Gastroesophageal sphincter (tissue), 4 donors: ENCODE measurements around the gene PAN2. TPM values are rescaled to one million over a fixed set of nuclear protein-coding genes. Genes with fewer than 3 reads are reported as not detected.
"Not testable (repeated sequence)": the region's sequence is repeated elsewhere in the genome, so short reads cannot be mapped to it uniquely, and the experiment has no call there.

Source experiments
- ATAC-seq: fragments of 150-250 bp; one replicate; pipeline ENCODE4 v1.9.1; 2016; ENCODE audit warnings: mild to moderate bottlenecking, moderate library complexity
- H3K27ac ChIP-seq, 4 donors: fragments of 200-600 bp; sonication (generic) in 3 of 4; 1 replicate in 3 of 4; 2 replicates in 1 of 4; pipeline ENCODE4 v1.5.1; 2016 to 2019
- H3K27me3 ChIP-seq: fragments of 200-600 bp; sonication (generic); one replicate; pipeline ENCODE4 v1.5.1; 2019
- H3K36me3 ChIP-seq, 2 donors: fragments of 200-600 bp; sonication (generic); one replicate each; pipeline ENCODE4 v1.5.1; 2019; ENCODE audit warnings: control low read depth in 1 of 2
- H3K4me1 ChIP-seq, 3 donors: fragments of 200-600 bp; sonication (generic); 1 replicate in 2 of 3; 2 replicates in 1 of 3; pipeline ENCODE4 v1.5.1; 2016 to 2019; ENCODE audit warnings: control low read depth in 2 of 3
- H3K4me3 ChIP-seq, 2 donors: fragments of 200-600 bp; sonication (generic); one replicate each; pipeline ENCODE4 v1.5.1; 2019; ENCODE audit warnings: mild to moderate bottlenecking in 1 of 2, moderate library complexity in 1 of 2
- H3K9me3 ChIP-seq, 3 donors: fragments of 200-600 bp; sonication (generic); one replicate each; pipeline ENCODE4 v1.5.1; 2017 to 2019; ENCODE audit warnings: control low read depth in 2 of 3
- CTCF ChIP-seq, 4 experiments: fragments of 200-600 bp in 2 of 4; fragments of 450-650 bp in 2 of 4; sonication (generic) in 1 of 4; IDR thresholded peaks; one replicate each; pipeline ENCODE4 v1.5.1; 2017 to 2019; ENCODE audit warnings: antibody characterized with exemption in 4 of 4, mild to moderate bottlenecking in 2 of 4, moderate library complexity in 2 of 4
- EP300 ChIP-seq: sonication (generic); formaldehyde crosslinking; IDR thresholded peaks from one replicate; pipeline ENCODE4 v1.6.1; 2017; ENCODE audit warnings: antibody characterized with exemption, mild to moderate bottlenecking
- POLR2A ChIP-seq, 2 donors: fragments of 450-650 bp; IDR thresholded peaks; one replicate each; pipeline ENCODE4 v1.6.1; 2017; ENCODE audit warnings: antibody characterized with exemption in 2 of 2, mild to moderate bottlenecking in 2 of 2, moderate library complexity in 1 of 2
- POLR2AphosphoS5 ChIP-seq: sonication (generic); formaldehyde crosslinking; IDR thresholded peaks from one replicate; pipeline ENCODE4 v1.6.1; 2017; ENCODE audit warnings: antibody characterized with exemption
- WGBS, 2 donors: methylation state at CpG; one replicate each; pipeline ENCODE4 v1.1.5; 2018; ENCODE audit warnings: low coverage in 1 of 2; 5-methylcytosine and 5-hydroxymethylcytosine counted together
- total RNA-seq, 4 donors: library from RNA; depleted of rRNA; stranded (reverse); fragments of >200 nt; gene quantifications; one replicate each; pipeline ENCODE4 v1.1.0, GENCODE V29; 2016

Gene PAN2
- total RNA-seq, 4 donors from 2014 or later: 12.6 to 73.6 (median 30.3) TPM

DNA sequence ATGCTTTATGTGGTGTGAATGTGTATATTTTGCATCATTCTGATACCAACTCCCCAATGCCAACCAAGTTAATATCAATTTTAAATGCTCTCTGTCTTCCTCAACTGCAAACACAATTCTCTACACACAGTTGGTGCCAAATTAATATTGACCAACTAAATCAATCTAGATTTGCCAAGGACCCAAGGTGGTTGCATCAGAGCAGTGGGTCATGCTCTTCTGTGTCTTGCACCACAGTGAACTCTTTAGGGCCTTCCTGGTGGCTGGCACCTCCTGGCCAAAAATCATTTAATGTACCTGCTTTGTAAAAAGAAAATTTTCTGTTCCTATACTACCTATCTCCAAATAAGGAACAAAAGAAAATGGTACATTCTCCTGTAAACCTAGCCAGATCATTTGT, 53.0 kb downstream of the PAN2 start:
- Histone ChIP-seq H3K27me3 (no peaks in the 10 kb centered on the region), H3K9me3 (no peaks in the 10 kb centered on the region), H3K4me3 (no peak overlapping the region), H3K27ac (no peak overlapping the region), H3K36me3 (peaks cover 0 to 100% of the 10 kb centered on the region in 2 donors), H3K4me1 (peaks cover 0 to 3% (median 0%) of the 10 kb centered on the region in 3 donors)
- no peak for TF ChIP-seq EP300
- ATAC-seq: no peak

DNA sequence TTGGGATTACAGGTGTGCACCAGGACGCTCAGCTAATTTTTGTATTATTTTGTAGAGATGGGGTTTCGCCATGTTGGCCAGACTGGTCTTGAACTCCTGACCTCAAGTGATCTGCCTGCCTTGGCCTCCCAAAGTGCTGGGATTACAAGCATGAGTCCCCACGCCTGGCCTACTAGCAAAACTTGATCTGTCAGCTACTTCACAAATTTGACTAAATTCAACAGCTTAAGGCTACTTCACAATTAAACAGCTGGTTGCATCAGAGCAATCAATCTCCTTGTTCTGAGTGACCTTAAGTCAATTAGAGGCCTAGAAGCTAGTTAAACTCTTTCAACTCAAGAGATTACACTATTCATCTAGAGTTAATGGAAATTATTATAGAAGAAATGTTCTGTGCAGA, 54.9 kb downstream of the PAN2 start:
- Histone ChIP-seq H3K4me1 (no peaks in the 10 kb centered on the region), H3K4me3 (no peak overlapping the region), H3K27ac (no peak overlapping the region), H3K36me3 (peaks cover 0 to 100% of the 10 kb centered on the region in 2 donors), H3K9me3 (no peaks in the 10 kb centered on the region), H3K27me3 (no peaks in the 10 kb centered on the region)
- WGBS, 2 donors: 89 to 100% methylated on average over 1 of the region's 3 CpGs
- no peak for ATAC-seq
- TF ChIP-seq EP300 (no peak), POLR2AphosphoS5 (no peak), CTCF (IDR thresholded peaks at IDR 0.05) (no peak), POLR2A (IDR thresholded peaks at IDR 0.05) (no peak)

DNA sequence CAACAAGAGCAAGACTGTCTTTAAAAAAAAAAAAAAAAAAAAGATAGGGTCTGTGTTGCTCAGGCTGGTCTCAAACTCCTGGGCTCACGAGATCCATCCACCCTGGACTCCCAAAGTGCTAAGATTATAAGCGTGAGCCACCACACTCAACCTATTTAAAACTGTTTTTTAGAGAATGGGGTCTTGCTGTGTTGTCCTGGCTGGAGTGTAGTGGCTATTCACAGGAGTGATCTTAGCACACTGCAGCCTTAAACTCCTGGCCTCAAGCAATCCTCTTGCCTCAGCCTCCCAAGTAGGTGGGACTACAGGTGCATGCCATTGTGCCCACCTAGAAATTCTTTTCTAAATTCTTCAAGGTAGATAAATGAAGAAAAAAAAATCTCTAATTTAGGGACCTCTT, 59.5 kb downstream of the PAN2 start:
- Histone ChIP-seq H3K27ac (no peak overlapping the region), H3K36me3 (peaks cover 0 to 100% of the 10 kb centered on the region in 2 donors), H3K4me3 (no peak overlapping the region), H3K9me3 (no peaks in the 10 kb centered on the region), H3K27me3 (no peaks in the 10 kb centered on the region), H3K4me1 (peaks cover 0 to 18% (median 0%) of the 10 kb centered on the region in 3 donors)
- TF ChIP-seq CTCF (IDR thresholded peaks at IDR 0.05) (no peak), POLR2AphosphoS5 (no peak), POLR2A (IDR thresholded peaks at IDR 0.05) (no peak), EP300 (no peak)
- 75 to 79% methylated on average over 2 of the region's 2 CpGs for WGBS, 2 donors
- ATAC-seq: no peak

DNA sequence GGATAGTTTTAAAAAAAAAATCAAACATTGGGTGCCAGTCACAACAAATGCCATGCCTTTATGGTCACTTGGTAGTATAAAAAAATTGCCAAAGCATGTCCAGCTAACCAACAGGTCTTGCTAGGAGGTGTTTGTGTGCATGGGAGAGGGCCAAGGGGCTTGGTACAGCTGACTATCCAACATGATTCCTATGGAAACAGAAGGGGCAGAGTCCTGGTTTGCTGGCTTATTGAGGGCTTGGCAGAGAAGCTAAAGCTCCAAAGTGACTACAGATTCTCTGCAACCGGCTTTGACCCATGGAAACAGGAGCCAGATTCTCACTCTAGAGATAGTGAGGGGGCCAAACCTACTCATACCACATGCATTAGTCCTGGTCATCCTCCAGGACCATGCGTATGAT, 61.3 kb downstream of the PAN2 start:
- Histone ChIP-seq H3K27ac (peak overlapping the region in 1 of 4 donors; percentile 72), H3K4me1 (peaks cover 0 to 26% (median 3%) of the 10 kb centered on the region in 3 donors), H3K36me3 (peaks cover 0 to 87% of the 10 kb centered on the region in 2 donors)
- not testable (repeated sequence) for ATAC-seq, H3K9me3 ChIP-seq, H3K4me3 ChIP-seq, H3K27me3 ChIP-seq
- WGBS, 2 donors: 92 to 100% methylated on average over 1 to 2 of the region's 2 CpGs

- Histone ChIP-seq H3K4me3 (no peak overlapping the region), H3K9me3 (no peaks in the 10 kb centered on the region), H3K27me3 (no peaks in the 10 kb centered on the region), H3K4me1 (peaks cover 2 to 35% (median 8%) of the 10 kb centered on the region in 3 donors), H3K36me3 (peaks cover 0 to 73% of the 10 kb centered on the region in 2 donors), H3K27ac (peak overlapping the region; percentile 15 to 72 (median 64))
- no peak for ATAC-seq
- TF ChIP-seq CTCF (IDR thresholded peaks at IDR 0.05) (peak in 3 of 4 experiments; percentile 19 to 49 (median 24)), POLR2A (IDR thresholded peaks at IDR 0.05) (no peak), POLR2AphosphoS5 (peak; percentile 22), EP300 (no peak)
- 0 to 17% methylated on average over 1 of the region's 1 CpG for WGBS, 2 donors
Observed at GRCh38 chr12:56271031-56271430, 62.8 kb downstream of the PAN2 start.

GRCh38 chr12:56267443-56268071, 66.2 kb downstream of the PAN2 start:
- TF ChIP-seq POLR2A (IDR thresholded peaks at IDR 0.05) (no peak), CTCF (IDR thresholded peaks at IDR 0.05) (no peak), POLR2AphosphoS5 (no peak), EP300 (no peak)
- no peaks in the 10 kb centered on the region for H3K27me3 ChIP-seq
- ATAC-seq: peak; percentile 20

More at GRCh38 chr12:56267443-56268071, 66.2 kb downstream of the PAN2 start:
- Histone ChIP-seq H3K9me3 (no peaks in the 10 kb centered on the region), H3K36me3 (peaks cover 0 to 38% of the 10 kb centered on the region in 2 donors), H3K4me1 (peaks cover 2 to 40% (median 8%) of the 10 kb centered on the region in 3 donors), H3K27ac (peak overlapping the region; percentile 62 to 97 (median 93)), H3K4me3 (peak overlapping the region; percentile 38 to 60)
- WGBS, 2 donors: 17 to 19% methylated on average over 3 to 8 of the region's 21 CpGs
